HCT116 (cell line): ENCODE measurements around the gene SLC16A1. TPM values are rescaled to one million over a fixed set of nuclear protein-coding genes. Genes with fewer than 3 reads are reported as not detected.

Source experiments
- ATAC-seq: fragments of 200-7000 bp; cut with Tn5 transposase; 2 replicates; pipeline ENCODE4 v1.9.1; 2020; ENCODE audit warnings: mild to moderate bottlenecking, moderate library complexity
- BruUV-seq: library from RNA; stranded (reverse); fragments of 400-500 nt; replicated peaks from 2 replicates; lab custom pipeline; 2021; lab: Mats Ljungman, UMichigan
- CTCF ChIA-PET: fragments of 300-600 bp; sonication (Branson Sonifier 250); formaldehyde crosslinking; loops from one replicate; lab custom pipeline; 2021; ENCODE audit warnings: antibody characterized with exemption; lab: Charles Lee
- POLR2A ChIA-PET: fragments of 300-600, 350-600 bp; sonication (Branson Sonifier 250); formaldehyde crosslinking; loops from one replicate; lab custom pipeline; 2021; ENCODE audit warnings: antibody characterized with exemption; lab: Charles Lee
- RAD21 ChIA-PET, 2 experiments: fragments of 300-600 bp; sonication (Branson Sonifier 250); formaldehyde crosslinking; loops; one replicate each; lab custom pipeline; 2023; ENCODE audit warnings: low total read pairs in 2 of 2; ENCODE audit not compliant: uncharacterized antibody in 2 of 2, unreplicated experiment in 2 of 2, low non-redundant PET in 1 of 2; lab: Charles Lee
- DNase-seq: peaks from one replicate; pipeline ENCODE4 v3.0.0-alpha.2; 2010; ENCODE audit warnings: low read depth, low spot score
- H2AFZ ChIP-seq: fragments of 200-600 bp; shearing (Covaris generic), sonication (generic); 2 replicates; pipeline ENCODE4 v1.6.1; 2017; ENCODE audit warnings: low read depth, mixed run types, mixed read lengths, antibody characterized with exemption, low read length; ENCODE audit not compliant: poor library complexity, severe bottlenecking
- H3K27ac ChIP-seq: 2 replicates; pipeline ENCODE4 v1.5.1; 2012; ENCODE audit warnings: low read depth, low read length
- H3K27me3 ChIP-seq: fragments of 200-600 bp; sonication (generic); 2 replicates; pipeline ENCODE4 v1.6.1; 2016; ENCODE audit warnings: mixed run types, low read length, mixed read lengths; ENCODE audit not compliant: insufficient read depth
- H3K36me3 ChIP-seq, 2 experiments: fragments of 200-500 bp in 1 of 2; fragments of 200-600 bp in 1 of 2; sonication (Bioruptor generic) in 1 of 2; sonication (generic) in 1 of 2; 2 replicates each; pipeline versions ENCODE4 v1.5.1 to v1.6.1; 2014 to 2016; ENCODE audit warnings: low read length in 2 of 2, inconsistent platforms in 1 of 2, mixed read lengths in 1 of 2, mixed run types in 1 of 2; ENCODE audit not compliant: insufficient read depth in 2 of 2, control insufficient read depth in 1 of 2
- H3K4me1 ChIP-seq, 2 experiments: fragments of 200-600 bp in 1 of 2; sonication (generic) in 1 of 2; 2 replicates each; pipeline versions ENCODE4 v1.5.1 to v1.6.1; 2012 to 2017; ENCODE audit warnings: low read length in 2 of 2, inconsistent platforms in 1 of 2, mild to moderate bottlenecking in 1 of 2, mixed read lengths in 1 of 2, mixed run types in 1 of 2, moderate library complexity in 1 of 2; ENCODE audit not compliant: insufficient read depth in 2 of 2, control insufficient read depth in 1 of 2
- H3K4me2 ChIP-seq: fragments of 200-600 bp; sonication (generic); 2 replicates; pipeline ENCODE4 v1.6.1; 2017; ENCODE audit warnings: mixed run types, low read length, mixed read lengths
- H3K4me3 ChIP-seq, 2 experiments: fragments of 200-600 bp in 1 of 2; sonication (generic) in 1 of 2; replicated peaks in 1 of 2; 2 replicates each; pipeline ENCODE4 v1.5.1; 2011 to 2016; ENCODE audit warnings: low read length in 2 of 2, control low read depth in 1 of 2, low read depth in 1 of 2, mild to moderate bottlenecking in 1 of 2, mixed read lengths in 1 of 2, mixed run types in 1 of 2
- H3K79me2 ChIP-seq: fragments of 200-600 bp; sonication (generic); 2 replicates; pipeline ENCODE4 v1.6.1; 2017; ENCODE audit warnings: mild to moderate bottlenecking, mixed run types, low read length, moderate library complexity, mixed read lengths; ENCODE audit not compliant: insufficient read depth
- H3K9ac ChIP-seq: fragments of 200-600 bp; sonication (generic); 2 replicates; pipeline ENCODE4 v1.6.1; 2016; ENCODE audit warnings: low read length, mixed read lengths
- H3K9me2 ChIP-seq: fragments of 200-600 bp; sonication (generic), shearing (Covaris generic); 2 replicates; pipeline ENCODE4 v1.6.1; 2017; ENCODE audit warnings: mixed run types, mild to moderate bottlenecking, moderate library complexity; ENCODE audit not compliant: insufficient read depth
- H3K9me3 ChIP-seq, 2 experiments: fragments of 200-500 bp in 1 of 2; fragments of 200-600 bp in 1 of 2; sonication (Bioruptor generic) in 1 of 2; sonication (generic) in 1 of 2; 2 replicates each; pipeline ENCODE4 v1.6.1; 2014 to 2017; ENCODE audit warnings: low read length in 2 of 2, mixed read lengths in 2 of 2, inconsistent platforms in 1 of 2, low read depth in 1 of 2, mild to moderate bottlenecking in 1 of 2, mixed run types in 1 of 2, moderate library complexity in 1 of 2; ENCODE audit not compliant: control insufficient read depth in 1 of 2, insufficient read depth in 1 of 2
- H4K20me1 ChIP-seq: fragments of 200-600 bp; sonication (generic), shearing (Covaris generic); 2 replicates; pipeline ENCODE4 v1.6.1; 2017; ENCODE audit warnings: mixed run types, mild to moderate bottlenecking, moderate library complexity; ENCODE audit not compliant: insufficient read depth
- ATF3 ChIP-seq: IDR thresholded peaks from 2 replicates; pipeline ENCODE4 v1.6.1; 2012
- CBX3 ChIP-seq: IDR thresholded peaks from 2 replicates; pipeline ENCODE4 v1.6.1; 2012; ENCODE audit warnings: low read depth
- EZH2 ChIP-seq: fragments of 200-600 bp; sonication (generic); IDR thresholded peaks from 2 replicates; pipeline ENCODE4 v1.6.1; 2017; ENCODE audit warnings: antibody characterized with exemption, mixed run types
- JUND ChIP-seq: IDR thresholded peaks from 2 replicates; pipeline ENCODE4 v1.6.1; 2012
- RAD21 ChIP-seq: IDR thresholded peaks from 2 replicates; pipeline ENCODE4 v1.6.1; 2012; ENCODE audit warnings: low read depth, mild to moderate bottlenecking
- SIN3A ChIP-seq: IDR thresholded peaks from 2 replicates; pipeline ENCODE4 v1.6.1; 2012; ENCODE audit warnings: low read depth
- SP1 ChIP-seq: IDR thresholded peaks from 2 replicates; pipeline ENCODE4 v1.6.1; 2012; ENCODE audit warnings: low read depth
- SRF ChIP-seq: IDR thresholded peaks from 2 replicates; pipeline ENCODE4 v1.6.1; 2012; ENCODE audit warnings: low read depth
- TCF7L2 ChIP-seq: IDR thresholded peaks from 2 replicates; pipeline ENCODE4 v1.7.0; 2011; ENCODE audit warnings: borderline replicate concordance, inconsistent platforms; ENCODE audit not compliant: insufficient read depth, insufficient read length; ENCODE audit errors: extremely low read depth
- ZBTB33 ChIP-seq: IDR thresholded peaks from 2 replicates; pipeline ENCODE4 v1.6.1; 2011; ENCODE audit warnings: mild to moderate bottlenecking, low read length, moderate library complexity; ENCODE audit not compliant: insufficient replicate concordance; ENCODE audit errors: extremely low read depth
- ZNF274 ChIP-seq: fragments of 200-500 bp; sonication (Bioruptor generic); IDR thresholded peaks from 2 replicates; pipeline ENCODE4 v1.6.1; 2014; ENCODE audit warnings: mild to moderate bottlenecking, low read depth, low read length, inconsistent platforms
- intact Hi-C: fragments of 100-400 bp; cut with micrococcal nuclease; formaldehyde crosslinking; loops from 2 replicates; pipeline ENCODE4 v1.10.0; 2022
- total RNA-seq: library from RNA; stranded (reverse); gene quantifications from one replicate; pipeline ENCODE4 v1.2.1, GENCODE V29; 2021; ENCODE audit not compliant: unreplicated experiment

The SLC16A1 gene
- total RNA-seq, 1 experiment from 2014 or later: 96.7 TPM

DNA sequence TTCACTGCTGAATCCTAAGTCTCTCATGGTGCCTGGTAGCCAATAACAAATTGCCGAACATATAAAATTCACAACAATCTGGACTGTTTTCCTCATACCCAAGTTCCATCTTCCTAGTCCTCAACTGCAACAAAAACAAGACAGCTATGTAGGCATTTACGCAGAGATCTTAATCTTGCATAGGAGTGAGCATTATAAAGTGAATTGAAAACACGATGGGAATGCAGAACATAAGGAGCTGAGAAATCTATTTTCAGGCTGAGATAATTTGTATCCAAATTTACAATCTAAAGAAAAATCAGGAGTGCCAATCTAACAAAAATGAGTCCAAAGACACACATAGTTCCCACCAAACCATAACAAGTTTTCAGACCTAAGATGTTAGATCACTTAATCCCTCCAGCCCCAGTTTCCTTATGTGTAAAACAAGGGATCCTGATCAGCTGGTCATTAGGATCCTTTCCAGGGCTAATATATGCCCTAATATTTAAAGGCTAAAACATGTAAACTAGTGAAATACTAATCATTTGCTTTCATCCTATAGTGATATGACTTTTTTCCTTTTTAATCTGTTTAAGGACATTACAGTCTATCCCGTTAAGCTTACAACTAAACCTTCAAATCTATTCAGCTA, 1.9 kb downstream of the SLC16A1 start:
- H3K79me2 ChIP-seq: peaks cover 97% of the 10 kb centered on the region
- no TSS peak for BruUV-seq
- H3K27ac ChIP-seq: no peak overlapping the region; the same call in 1 of the 2 replicates
- no peak overlapping the region for H2AFZ ChIP-seq
- RAD21 ChIA-PET: no interaction called here
- peaks cover 8 to 32% of the 10 kb centered on the region in 2 experiments for H3K4me1 ChIP-seq
- CTCF ChIA-PET: interaction anchor here (1.4 kb wide), 1 partner anchor 145 kb away, joined by 3 read pairs; no protein-coding TSS in a partner anchor
- peak overlapping the region; percentile 92 for H3K4me2 ChIP-seq
- H3K9me2 ChIP-seq: no peaks in the 10 kb centered on the region
- POLR2A ChIA-PET: interaction anchor here (0.7 to 2.2 kb wide), 4 partner anchors 10 to 88 kb away, joined by 3 to 10 read pairs (median 3); no protein-coding TSS in a partner anchor
- peak overlapping the region; percentile 76 to 84 for H3K4me3 ChIP-seq
- no peaks in the 10 kb centered on the region; a peak in 1 of 4 replicates for H3K36me3 ChIP-seq
- no peak for ATAC-seq
- H4K20me1 ChIP-seq: peaks cover 27% of the 10 kb centered on the region; the same call in 1 of the 2 replicates
- intact Hi-C loops: no loop called here
- H3K9ac ChIP-seq: peak overlapping the region; percentile 91
- TF ChIP-seq TCF7L2: no peak
- 0 out of 2 replicates have a peak, but pooled peaks have one; percentile 0 for TF ChIP-seq SIN3A
- no peak for TF ChIP-seq SP1
- no peak for TF ChIP-seq JUND
- no peak for TF ChIP-seq ATF3
- TF ChIP-seq SRF: no peak
- no peak for TF ChIP-seq EZH2
- TF ChIP-seq RAD21: no peak
- TF ChIP-seq, all 23 proteins: peak for 1
- no peaks in the 10 kb centered on the region for H3K9me3 ChIP-seq
- H3K27me3 ChIP-seq: no peaks in the 10 kb centered on the region
- DNase-seq: no peak

DNA sequence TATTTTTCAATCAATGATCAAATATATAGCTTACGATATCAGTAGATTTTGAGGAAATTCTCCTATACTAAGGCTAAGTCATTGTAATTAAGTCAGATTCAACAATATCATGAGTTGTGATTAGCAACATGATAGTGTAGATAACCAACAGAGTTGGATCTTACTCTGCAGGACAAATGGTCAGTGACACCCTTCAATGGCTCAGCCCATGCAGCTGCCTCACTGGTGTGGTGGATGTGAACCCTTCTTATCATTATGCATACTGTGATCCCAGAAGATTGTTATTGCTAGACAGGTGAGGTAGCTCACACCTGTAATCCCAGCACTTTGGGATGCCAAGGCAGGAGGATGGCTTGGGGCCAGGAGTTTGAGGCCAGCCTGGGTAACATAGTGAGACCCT, 5.6 kb downstream of the SLC16A1 start:
- Histone ChIP-seq H3K27ac (no peak overlapping the region), H2AFZ (no peak overlapping the region), H3K79me2 (peaks cover 99% of the 10 kb centered on the region), H3K9me2 (no peaks in the 10 kb centered on the region), H3K4me1 (peaks cover 11 to 30% of the 10 kb centered on the region in 2 experiments), H3K9me3 (no peaks in the 10 kb centered on the region), H3K4me3 (no peak overlapping the region), H4K20me1 (peaks cover 34% of the 10 kb centered on the region), H3K27me3 (no peaks in the 10 kb centered on the region), H3K9ac (no peak overlapping the region), H3K4me2 (no peak overlapping the region), H3K36me3 (no peaks in the 10 kb centered on the region; a peak in 1 of 4 replicates)
- DNase-seq: no peak
- no TSS peak for BruUV-seq
- ChIA-PET POLR2A (interaction anchor here (1.4 kb wide), 1 partner anchor 122 kb away, joined by 3 read pairs; the partner anchor contains the start of gene LRIG2), RAD21 (interaction anchor here in 1 of 2 experiments (0.5 kb wide), 1 partner anchor 41 kb away, joined by 3 read pairs; no protein-coding TSS in a partner anchor), CTCF (no interaction called here)
- TF ChIP-seq ZNF274 (no peak), ATF3 (no peak), SP1 (no peak), TCF7L2 (no peak), CBX3 (no peak), ZBTB33 (no peak), SIN3A (no peak)
- intact Hi-C loops: no loop called here
- ATAC-seq: no peak
